NCI-H1105 (cell line): ENCODE results near the gene SCIN.

Experiments used
- DNase-seq: peaks from one replicate; lab custom pipeline; 2025; lab: John Stamatoyannopoulos, UW

SCIN gene

DNA sequence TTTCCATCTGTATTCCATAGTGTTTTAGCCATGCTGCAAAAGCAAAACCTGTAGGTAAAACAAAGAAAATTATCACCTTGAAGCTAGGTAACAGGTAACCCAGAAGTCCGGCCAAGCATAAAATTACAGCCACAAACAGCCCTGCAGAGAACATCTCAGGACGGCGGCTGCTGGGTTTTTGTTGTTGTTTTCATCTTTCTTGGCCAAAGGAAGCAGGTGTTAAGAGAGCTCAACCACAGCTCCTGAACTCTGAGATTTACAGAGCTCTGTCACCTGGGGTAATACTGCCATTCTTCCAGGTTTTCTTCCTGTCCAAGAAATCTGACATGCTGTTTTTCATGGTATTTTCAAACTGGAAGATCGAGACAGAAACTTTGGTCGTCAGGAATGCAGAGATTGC, 847 bp upstream of the SCIN start:
- peak; percentile 16 for DNase-seq

DNA sequence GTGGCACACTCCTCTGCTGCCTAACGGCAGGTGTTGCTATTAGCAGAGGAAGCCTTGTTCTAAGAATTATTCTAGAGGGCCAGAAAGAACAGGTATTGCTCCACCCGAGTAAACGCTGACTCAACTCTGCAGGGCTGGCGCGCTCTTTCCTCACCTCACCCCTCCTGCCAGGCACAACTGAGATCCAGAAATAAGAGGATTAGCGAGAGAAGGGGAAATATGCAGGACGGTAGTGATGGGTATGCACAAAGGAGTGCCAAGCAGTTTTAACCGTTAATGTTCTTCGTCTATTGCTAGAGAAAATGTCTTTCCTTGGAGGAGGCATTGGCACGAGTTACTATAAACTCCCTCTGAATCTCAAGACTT, 369 bp upstream of the SCIN start:
- DNase-seq, result peak; percentile 17

GRCh38 chr7:12571691-12572090, 1.2 kb downstream of the SCIN start:
- DNase-seq, result no peak

GRCh38 chr7:12572941-12573575, 2.5 kb downstream of the SCIN start:
- DNase-seq, result no peak

- no peak for DNase-seq
Measured at GRCh38 chr7:12573885-12574284, 3.4 kb downstream of the SCIN start.

GRCh38 chr7:12578930-12579640, 8.6 kb downstream of the SCIN start:
- no peak for DNase-seq

GRCh38 chr7:12581897-12582296, 11.4 kb downstream of the SCIN start:
- no peak for DNase-seq

- no peak for DNase-seq
Measured at GRCh38 chr7:12582362-12582761, 11.8 kb downstream of the SCIN start.

DNA sequence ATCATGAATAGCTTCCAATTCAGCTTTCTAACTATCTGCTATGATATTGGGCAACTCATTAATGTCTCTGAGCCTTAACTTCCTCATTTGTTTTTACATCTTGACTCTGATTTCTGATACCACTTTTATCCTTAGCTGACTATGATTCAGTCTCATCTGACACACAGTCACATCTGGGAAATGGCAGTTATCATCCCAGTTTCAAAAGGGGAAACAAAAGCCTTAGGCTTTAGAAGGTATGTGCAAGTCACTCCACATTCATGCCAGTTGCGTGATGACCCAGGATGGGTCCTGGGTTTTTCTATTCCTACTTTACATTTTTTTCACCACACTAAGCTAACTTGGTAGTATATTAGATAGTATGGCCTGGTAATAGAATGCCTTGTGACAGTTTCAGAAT, 12.7 kb downstream of the SCIN start:
- no peak for DNase-seq

GRCh38 chr7:12583922-12584321, 13.4 kb downstream of the SCIN start:
- no peak for DNase-seq

DNA sequence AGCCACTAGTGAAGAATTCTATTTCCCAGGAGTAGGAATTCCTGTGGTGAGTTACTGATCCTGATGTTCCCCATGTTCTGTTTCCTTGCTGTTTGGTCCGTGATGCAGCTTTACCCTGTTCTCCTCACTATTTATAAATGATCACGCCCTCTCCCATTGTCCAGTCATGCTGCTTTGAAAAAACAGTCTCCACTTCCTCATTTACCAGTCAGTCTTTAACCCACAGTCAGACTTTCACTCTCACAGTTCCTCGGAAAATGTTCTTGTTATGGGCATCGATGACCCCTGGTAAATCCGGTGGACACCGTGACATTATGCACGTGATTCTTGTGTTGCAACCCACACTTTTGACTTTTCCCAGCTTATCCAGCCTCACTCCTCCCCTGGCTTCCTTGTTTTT, 14.4 kb downstream of the SCIN start:
- no peak for DNase-seq

DNA sequence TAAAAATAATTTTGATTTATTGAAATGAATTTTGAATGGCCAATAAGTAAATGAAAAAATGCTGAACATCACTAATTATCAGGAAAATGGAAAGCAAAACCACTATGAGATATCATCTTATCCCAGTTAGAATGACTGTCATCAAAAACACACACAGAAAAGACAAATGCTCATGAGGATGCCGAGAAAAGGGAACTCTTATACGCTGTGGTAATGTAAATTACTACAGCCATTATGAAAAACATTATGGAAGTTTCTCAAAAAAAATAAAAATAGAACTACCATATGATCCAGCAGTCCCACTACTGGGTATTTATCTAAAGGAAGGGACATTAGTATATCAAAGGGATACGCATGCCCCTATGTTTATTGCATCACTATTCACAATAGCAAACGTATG, 15.8 kb downstream of the SCIN start:
- DNase-seq, result no peak

GRCh38 chr7:12588259-12588904, 17.9 kb downstream of the SCIN start:
- no peak for DNase-seq

GRCh38 chr7:12590559-12590958, 20.0 kb downstream of the SCIN start:
- no peak for DNase-seq

- no peak for DNase-seq
Measured at GRCh38 chr7:12594122-12594897, 23.8 kb downstream of the SCIN start.

GRCh38 chr7:12595148-12595547, 24.6 kb downstream of the SCIN start:
- DNase-seq, result no peak

DNA sequence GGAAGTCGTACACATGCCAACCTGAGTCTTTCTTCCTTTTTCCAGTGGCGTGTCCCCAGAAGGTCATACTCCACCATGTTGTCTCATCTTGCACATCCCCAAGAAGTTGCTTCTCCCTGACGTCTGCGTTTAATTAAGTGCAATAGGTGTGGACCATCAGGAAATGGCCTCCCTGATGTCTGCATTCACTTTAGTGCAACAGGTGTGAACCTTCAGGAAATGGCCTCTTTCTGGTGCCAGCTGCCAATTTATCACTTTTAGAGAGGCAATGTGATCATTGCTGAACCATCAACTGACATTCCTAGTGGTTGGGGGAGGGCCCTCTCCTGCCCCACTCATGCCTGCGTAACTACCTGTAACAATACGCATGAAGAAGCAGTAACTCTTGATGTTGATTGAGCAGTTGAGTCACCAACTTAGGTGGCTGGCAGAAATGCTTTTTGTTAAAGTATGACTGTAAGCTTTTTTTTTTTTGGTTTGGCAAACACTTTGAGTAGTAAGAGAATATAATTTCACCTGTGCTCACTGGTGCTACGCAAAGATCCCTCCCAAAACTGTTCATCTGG, 25.8 kb downstream of the SCIN start:
- DNase-seq, result no peak

DNA sequence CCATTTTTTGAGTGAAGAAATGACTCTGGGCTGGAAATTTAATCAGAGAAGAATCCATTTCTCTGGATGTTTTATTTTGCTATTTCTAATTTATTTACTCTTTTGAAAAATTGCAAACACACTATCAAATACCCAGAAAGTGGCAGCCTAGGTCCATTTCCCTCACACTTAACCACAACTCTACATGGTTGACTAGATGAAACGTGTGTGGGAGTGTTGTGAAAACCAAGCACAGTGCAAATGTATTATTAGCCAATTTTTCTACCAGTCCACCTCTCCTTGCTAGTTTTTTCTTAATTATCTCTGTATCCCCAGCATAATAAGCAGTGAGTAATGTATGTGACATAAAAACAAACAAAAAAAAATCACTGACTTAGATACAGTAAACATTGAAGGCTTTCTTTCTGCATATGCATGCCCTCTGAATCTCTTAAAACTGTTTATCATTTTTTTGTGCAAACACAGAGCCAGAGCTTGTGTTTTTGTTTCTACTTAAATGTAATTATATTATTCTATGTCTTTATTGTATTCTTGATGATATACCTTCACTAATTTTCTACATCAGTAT, 30.9 kb downstream of the SCIN start:
- no peak for DNase-seq

DNA sequence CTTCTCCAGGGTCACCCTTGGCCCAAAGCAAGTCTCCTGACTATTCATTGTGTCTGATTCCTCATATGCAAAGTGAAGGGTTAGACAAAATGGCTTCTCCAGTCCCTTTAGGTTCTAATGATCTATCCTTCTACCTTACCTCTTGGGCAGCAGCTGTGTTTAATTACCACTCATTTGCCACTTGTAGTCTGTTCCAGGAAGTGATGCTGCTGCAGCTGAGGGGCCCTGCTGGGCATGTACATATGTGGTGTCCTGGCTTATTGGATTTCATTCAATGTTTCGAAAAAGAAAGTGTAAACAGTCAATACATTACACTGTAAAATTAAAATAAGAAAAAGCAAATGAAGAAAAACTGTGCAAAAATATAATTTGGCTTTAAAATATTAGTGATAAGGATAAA, 36.6 kb downstream of the SCIN start:
- peak; percentile 44 for DNase-seq

- DNase-seq, result no peak
Measured at GRCh38 chr7:12609561-12609960, 39.0 kb downstream of the SCIN start.

GRCh38 chr7:12610899-12611298, 40.4 kb downstream of the SCIN start:
- DNase-seq, result no peak

DNA sequence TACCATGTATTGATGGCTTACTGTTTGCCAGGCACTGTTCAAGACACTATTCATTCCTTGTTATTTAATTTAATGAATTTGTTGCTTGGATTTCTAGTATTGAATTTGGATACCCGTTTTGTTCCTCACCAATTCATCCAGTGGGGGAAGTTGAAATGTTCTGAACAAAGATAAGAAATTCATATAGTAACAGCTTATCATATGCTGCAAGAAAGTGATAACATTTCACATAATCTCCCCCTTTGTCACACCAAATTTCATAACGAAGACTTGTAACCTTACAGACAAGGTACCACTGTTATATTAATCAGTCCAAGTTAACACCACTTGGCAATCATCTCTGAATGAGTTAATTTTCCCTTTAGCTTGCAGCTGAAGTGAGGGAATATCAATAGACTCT, 42.1 kb downstream of the SCIN start:
- DNase-seq, result no peak
